GM12801 (cell line): ENCODE results near the gene EXOSC9.

ENCODE experiments used
- TF ChIP-seq, protein P1 (sequence below): IDR thresholded peaks from one replicate; pipeline ENCODE4 v1.5.1; 2011; ENCODE audit warnings: control low read depth; ENCODE audit not compliant: insufficient read length; ENCODE audit errors: extremely low read depth

EXOSC9 gene

DNA sequence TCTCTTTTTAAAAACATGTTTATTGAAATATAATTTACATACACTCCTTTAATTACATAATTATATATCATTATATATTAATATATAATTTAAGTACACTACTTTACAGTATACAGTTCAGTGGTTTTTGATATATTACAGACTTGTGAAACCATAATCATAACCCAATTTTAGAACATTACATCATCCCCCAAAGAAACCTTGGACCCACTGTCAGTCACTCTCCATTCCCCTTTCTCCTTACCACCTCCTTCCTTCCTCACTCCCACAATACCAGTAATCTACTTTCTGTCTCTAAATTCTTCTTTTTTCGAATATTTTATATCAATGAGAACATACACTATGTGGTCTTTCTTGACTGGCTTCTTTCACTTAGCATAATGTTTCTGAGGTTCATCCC is 17.9 kb upstream of the EXOSC9 start:
- TF ChIP-seq, protein P1, sequence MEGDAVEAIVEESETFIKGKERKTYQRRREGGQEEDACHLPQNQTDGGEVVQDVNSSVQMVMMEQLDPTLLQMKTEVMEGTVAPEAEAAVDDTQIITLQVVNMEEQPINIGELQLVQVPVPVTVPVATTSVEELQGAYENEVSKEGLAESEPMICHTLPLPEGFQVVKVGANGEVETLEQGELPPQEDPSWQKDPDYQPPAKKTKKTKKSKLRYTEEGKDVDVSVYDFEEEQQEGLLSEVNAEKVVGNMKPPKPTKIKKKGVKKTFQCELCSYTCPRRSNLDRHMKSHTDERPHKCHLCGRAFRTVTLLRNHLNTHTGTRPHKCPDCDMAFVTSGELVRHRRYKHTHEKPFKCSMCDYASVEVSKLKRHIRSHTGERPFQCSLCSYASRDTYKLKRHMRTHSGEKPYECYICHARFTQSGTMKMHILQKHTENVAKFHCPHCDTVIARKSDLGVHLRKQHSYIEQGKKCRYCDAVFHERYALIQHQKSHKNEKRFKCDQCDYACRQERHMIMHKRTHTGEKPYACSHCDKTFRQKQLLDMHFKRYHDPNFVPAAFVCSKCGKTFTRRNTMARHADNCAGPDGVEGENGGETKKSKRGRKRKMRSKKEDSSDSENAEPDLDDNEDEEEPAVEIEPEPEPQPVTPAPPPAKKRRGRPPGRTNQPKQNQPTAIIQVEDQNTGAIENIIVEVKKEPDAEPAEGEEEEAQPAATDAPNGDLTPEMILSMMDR, result no peak

DNA sequence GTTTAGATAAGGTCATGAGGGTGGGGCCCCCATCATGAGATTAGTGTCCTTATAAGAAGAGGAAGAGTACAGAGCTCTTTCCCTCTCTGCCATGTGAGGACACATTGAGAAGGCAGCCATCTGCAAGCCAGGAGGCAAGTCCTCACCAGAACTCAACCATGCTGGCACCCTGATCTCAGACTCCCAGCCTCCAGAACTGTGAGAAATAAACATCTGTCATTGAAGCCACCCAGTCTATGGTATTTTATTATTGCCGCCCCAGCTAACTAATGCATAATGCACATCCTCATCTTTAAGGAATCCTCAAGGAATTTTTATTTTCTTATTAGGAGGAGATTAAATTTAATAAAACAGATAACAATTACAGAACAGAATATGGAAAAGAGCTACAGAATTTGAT is 16.7 kb upstream of the EXOSC9 start:
- TF ChIP-seq, protein P1, result no peak

DNA sequence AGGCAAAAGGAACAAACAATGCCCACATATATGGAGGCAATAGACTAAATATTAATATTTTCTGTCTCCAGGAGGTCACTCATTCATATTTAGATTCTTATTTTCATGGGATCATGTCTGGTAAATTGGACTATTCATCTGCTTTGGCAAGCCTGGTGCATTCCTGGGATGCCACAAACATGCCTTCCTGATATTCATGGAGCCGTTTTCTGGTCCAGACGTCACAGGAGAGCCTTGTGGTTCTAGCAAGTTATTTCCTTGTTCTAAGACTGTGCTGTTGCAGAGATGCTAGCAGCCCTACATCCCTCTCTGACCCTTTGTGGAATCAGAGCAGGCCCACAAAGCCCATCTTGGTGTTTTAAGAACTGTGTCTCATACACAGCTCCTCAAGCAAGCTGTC is 16.1 kb upstream of the EXOSC9 start:
- TF ChIP-seq, protein P1, result no peak

DNA sequence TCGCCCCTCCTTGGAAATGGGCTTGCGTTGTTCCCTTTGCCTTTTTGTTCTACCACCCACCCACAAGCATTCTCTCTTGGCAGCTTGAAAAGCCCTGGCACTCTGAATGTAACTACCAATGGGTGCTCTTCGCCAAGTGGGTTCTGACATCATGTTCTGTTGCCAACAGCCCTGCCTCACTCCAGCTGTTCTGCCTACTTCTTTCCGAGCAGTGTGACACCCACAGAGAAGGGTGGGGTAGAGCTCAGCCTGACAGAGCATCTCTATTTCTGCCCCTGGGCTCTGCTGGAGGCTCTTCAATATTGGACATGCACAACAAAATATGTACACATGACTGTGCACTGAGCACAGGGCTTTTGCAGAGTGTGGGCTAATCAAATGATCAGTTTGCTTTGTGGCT is 15.6 kb upstream of the EXOSC9 start:
- TF ChIP-seq, protein P1, result no peak

DNA sequence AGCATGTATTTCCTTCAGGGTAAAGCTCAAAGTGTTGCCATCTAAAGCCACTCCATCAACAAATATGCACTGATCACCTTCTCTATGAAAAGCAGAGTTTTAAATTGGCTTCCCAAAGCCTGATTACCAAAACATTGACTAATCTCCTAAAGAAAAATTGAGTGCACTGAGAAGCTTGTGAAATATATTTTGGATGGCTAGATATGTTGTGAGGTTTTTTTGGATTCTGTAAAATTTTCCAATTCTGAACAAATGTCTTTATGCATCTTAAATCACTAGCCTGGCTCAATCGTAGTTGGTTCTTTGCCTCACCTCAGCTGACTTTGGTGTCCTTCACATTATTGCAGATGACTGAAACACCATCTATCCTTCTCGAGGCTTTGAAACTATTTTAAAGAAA is 14.9 kb upstream of the EXOSC9 start:
- TF ChIP-seq, protein P1, result no peak

DNA sequence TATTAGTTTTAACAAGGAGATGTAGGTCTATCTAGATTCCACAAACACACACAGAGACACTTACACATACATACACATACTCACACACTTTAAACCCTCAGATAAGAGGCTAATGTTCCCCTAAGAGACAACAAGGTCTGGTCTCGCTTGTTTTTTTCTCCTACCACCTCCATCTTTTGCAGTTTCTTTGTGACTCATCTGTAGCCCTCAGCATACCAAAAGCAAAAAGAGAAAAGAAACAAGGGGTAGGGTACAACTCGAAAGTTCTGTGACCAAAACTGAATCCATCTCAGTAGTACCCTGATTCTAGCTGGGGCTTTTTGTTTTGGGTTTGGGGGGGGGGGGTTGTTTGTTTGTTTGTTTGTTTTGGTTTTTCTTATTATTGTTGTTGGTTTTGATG is 12.2 kb upstream of the EXOSC9 start:
- TF ChIP-seq, protein P1, result no peak

DNA sequence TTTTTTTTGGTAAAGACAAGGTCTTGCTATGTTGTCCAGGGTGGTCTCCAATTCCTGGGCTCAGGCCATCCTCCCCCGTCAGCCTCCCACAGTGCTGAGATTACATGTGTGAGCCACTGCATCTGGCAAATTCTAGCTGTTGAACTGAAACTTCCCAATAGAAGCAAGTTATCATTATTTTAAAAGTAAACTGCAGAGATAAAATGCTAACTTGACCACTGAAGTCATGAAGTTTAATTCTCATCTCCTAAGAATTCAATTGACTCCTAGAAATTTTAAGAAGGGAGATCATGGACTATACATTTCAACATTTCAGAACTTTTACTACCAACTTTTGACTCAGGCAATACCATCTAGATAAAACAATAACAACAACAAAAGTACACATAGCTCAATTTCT is 11.7 kb upstream of the EXOSC9 start:
- TF ChIP-seq, protein P1, result no peak
